OCI-LY3 (cell line): ENCODE results near the gene SAA2.

Experiments
- CTCF ChIP-seq: fragments of 200-600, 300-600 bp; sonication (generic); IDR thresholded peaks from 2 replicates; pipeline ENCODE4 v1.5.1; 2014; ENCODE audit warnings: antibody characterized with exemption, low read length, low read depth
- EZH2phosphoT487 ChIP-seq: fragments of 200-600 bp; shearing (Covaris generic); IDR thresholded peaks from 2 replicates; pipeline ENCODE4 v1.6.1; 2018; ENCODE audit warnings: antibody characterized with exemption, mixed run types, low read depth

- TF ChIP-seq CTCF (no peak), EZH2phosphoT487 (no peak)
Measured at GRCh38 chr11:18285841-18286240, 37.4 kb upstream of the SAA2 start.
